ENCODE data around the gene TRIM44.
"Not testable (repeated sequence)": the region's sequence is repeated elsewhere in the genome, so short reads cannot be mapped to it uniquely, and the experiment has no call there.

DNA sequence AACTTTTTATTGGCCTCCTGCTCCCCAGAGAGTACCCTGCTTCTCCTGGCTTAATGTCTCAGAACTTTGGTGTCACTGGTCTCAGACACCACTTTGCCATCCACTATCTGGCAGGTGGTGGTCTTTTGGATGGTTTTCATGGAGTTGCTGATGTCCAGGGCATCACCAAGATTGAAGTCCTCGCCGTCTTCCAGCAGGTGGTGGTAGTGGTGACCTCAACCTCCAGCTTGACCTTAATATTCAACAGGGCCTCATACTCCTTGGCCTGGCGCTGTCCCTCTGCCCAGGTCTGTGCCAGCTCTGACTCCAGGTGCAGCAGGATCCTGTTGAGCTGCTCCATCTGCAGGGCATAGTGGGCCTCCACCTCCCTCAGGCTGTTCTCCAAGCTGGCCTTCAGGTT lies 197.6 kb downstream of the TRIM44 start:
- TF ChIP-seq, protein P1, sequence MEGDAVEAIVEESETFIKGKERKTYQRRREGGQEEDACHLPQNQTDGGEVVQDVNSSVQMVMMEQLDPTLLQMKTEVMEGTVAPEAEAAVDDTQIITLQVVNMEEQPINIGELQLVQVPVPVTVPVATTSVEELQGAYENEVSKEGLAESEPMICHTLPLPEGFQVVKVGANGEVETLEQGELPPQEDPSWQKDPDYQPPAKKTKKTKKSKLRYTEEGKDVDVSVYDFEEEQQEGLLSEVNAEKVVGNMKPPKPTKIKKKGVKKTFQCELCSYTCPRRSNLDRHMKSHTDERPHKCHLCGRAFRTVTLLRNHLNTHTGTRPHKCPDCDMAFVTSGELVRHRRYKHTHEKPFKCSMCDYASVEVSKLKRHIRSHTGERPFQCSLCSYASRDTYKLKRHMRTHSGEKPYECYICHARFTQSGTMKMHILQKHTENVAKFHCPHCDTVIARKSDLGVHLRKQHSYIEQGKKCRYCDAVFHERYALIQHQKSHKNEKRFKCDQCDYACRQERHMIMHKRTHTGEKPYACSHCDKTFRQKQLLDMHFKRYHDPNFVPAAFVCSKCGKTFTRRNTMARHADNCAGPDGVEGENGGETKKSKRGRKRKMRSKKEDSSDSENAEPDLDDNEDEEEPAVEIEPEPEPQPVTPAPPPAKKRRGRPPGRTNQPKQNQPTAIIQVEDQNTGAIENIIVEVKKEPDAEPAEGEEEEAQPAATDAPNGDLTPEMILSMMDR (IDR thresholded peaks at IDR 0.05 in 8 of 11, conservative IDR thresholded peaks at IDR 0.05 in 3 of 11) = not testable (repeated sequence)
- not testable (repeated sequence) for TF ChIP-seq POLR2A (IDR thresholded peaks at IDR 0.05)

Data from spleen (tissue), 7 donors.